ENCODE measurements around the gene VN1R5.

The VN1R5 gene

GRCh38 chr1:247294282-247294681, 38.4 kb downstream of the VN1R5 start:
- in situ Hi-C loops (cut with HindIII; ENCODE audit: low sequenced_read_pairs): no loop called here
- DNase-seq (ENCODE audit: low read depth, low spot score): peak; percentile 85
- H3K4me3 ChIP-seq (ENCODE audit: low read depth, low read length): no peak overlapping the region
- TF ChIP-seq, protein P1, sequence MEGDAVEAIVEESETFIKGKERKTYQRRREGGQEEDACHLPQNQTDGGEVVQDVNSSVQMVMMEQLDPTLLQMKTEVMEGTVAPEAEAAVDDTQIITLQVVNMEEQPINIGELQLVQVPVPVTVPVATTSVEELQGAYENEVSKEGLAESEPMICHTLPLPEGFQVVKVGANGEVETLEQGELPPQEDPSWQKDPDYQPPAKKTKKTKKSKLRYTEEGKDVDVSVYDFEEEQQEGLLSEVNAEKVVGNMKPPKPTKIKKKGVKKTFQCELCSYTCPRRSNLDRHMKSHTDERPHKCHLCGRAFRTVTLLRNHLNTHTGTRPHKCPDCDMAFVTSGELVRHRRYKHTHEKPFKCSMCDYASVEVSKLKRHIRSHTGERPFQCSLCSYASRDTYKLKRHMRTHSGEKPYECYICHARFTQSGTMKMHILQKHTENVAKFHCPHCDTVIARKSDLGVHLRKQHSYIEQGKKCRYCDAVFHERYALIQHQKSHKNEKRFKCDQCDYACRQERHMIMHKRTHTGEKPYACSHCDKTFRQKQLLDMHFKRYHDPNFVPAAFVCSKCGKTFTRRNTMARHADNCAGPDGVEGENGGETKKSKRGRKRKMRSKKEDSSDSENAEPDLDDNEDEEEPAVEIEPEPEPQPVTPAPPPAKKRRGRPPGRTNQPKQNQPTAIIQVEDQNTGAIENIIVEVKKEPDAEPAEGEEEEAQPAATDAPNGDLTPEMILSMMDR (IDR thresholded peaks at IDR 0.05; ENCODE audit: low read depth, low read length): no peak

DNA sequence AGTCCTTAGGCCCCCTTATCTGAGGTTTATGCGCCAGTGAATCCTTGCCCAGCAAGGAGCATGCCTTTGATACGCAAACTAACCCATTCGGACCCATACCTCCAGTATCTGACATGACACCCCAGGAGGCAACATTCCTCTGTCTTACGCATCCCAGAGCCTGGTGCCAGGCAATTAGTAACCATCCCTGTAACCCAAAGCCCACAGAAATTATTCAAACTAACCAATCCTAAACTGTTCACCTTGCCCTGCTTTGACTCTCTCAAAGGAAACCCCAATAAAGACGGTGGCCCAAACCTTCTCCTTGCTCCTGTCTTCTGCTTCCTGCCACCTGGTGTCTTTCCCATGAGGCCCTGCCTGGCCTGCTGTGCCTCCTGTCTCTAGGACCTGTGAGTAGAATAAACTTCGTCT, 39.4 kb downstream of the VN1R5 start:
- peak; percentile 27 for DNase-seq (ENCODE audit: low read depth, low spot score)
- no peak overlapping the region for H3K4me3 ChIP-seq (ENCODE audit: low read depth, low read length)
- in situ Hi-C loops (cut with HindIII; ENCODE audit: low sequenced_read_pairs): no loop called here
- TF ChIP-seq, protein P1 (IDR thresholded peaks at IDR 0.05; ENCODE audit: low read depth, low read length): no peak

- no peak overlapping the region for H3K4me3 ChIP-seq (ENCODE audit: low read depth, low read length)
- no peak for DNase-seq (ENCODE audit: low read depth, low spot score)
- TF ChIP-seq, protein P1 (IDR thresholded peaks at IDR 0.05; ENCODE audit: low read depth, low read length): no peak
- in situ Hi-C loops (cut with HindIII; ENCODE audit: low sequenced_read_pairs): no loop called here
These were observed 39.9 kb downstream of the VN1R5 start for GRCh38 chr1:247295746-247296145.

DNA sequence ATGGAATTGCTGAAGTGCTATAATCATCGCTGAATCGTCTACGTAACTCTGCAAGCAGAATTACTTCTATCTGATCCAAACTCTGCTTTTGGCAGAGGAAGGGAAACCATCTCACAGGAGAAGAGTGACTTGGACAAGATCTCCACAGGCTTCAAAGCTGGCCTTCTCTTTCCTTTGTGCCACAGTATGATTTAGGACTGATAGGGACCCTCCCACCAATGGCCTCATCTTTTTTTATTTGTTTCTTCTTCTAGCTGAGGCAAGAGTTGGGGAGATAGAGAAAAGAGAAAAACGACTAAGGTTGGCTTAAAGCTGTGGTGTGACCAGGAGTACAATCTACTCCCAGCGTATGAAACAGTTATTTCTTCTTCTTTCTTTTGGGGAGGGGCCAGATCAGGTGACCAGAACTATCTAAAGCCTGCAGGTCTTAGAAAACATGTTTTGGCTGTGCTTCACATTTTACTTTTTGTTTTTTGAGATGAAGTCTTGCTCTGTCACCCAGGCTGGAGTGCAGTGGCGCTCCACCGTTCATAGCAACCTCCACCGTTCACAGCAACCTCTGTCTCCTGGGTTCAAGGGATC, 40.8 kb downstream of the VN1R5 start:
- DNase-seq (ENCODE audit: low read depth, low spot score): no peak
- TF ChIP-seq, protein P1 (IDR thresholded peaks at IDR 0.05; ENCODE audit: low read depth, low read length): no peak
- in situ Hi-C loops (cut with HindIII; ENCODE audit: low sequenced_read_pairs): no loop called here
- no peak overlapping the region for H3K4me3 ChIP-seq (ENCODE audit: low read depth, low read length)

DNA sequence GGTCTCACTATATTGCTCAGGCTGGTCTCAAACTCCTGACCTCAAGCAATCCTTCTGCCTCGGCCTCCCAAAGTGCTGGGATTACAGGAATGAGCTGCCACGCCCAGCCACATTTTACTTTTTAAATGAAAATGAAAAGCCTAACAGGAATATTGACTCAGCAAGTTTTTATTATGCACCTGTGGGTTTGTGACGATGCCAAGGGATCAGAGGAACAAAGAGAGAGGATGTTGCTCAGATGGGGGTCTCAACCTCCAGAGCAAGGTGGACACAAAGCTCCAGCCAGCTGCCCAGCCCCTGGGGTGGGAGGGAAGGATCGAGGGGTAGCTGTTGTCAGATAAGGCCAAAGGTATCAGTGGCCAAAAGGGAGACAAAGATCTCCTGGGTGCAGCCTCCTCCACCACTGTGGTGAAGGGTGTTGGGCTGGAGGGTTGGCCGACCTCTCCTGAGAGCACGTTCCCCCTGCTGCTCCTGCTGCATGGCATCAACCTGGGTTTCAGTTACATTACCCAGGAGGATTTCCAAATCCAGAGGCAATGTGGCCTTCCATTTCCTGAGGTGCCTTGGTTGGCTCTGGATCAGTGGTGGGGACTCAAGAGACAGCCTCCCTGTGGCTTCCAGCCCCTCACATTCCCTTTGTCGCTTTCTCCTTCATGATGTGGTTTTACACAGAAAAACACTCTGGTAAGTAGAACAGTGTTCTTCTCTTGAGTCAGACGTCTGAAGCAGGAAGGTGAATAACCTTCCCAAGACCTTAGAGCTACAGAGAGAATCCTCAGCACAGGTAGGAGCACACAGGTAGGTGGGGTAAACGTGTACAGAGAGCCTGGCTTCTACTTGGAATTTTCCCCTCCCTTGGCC, 41.6 kb downstream of the VN1R5 start:
- DNase-seq (ENCODE audit: low read depth, low spot score): no peak
- in situ Hi-C loops (cut with HindIII; ENCODE audit: low sequenced_read_pairs): no loop called here
- TF ChIP-seq, protein P1 (IDR thresholded peaks at IDR 0.05; ENCODE audit: low read depth, low read length): no peak
- no peak overlapping the region for H3K4me3 ChIP-seq (ENCODE audit: low read depth, low read length)

GRCh38 chr1:247298124-247298481, 42.2 kb downstream of the VN1R5 start:
- TF ChIP-seq, protein P1 (IDR thresholded peaks at IDR 0.05; ENCODE audit: low read depth, low read length): no peak
- no peak for DNase-seq (ENCODE audit: low read depth, low spot score)
- in situ Hi-C loops (cut with HindIII; ENCODE audit: low sequenced_read_pairs): no loop called here
- H3K4me3 ChIP-seq (ENCODE audit: low read depth, low read length): no peak overlapping the region

Measured in astrocyte of the spinal cord (primary cell).